Calu3 (cell line): ENCODE results near the gene RAP1GAP. TPM values are rescaled to one million over a fixed set of nuclear protein-coding genes. Genes with fewer than 3 reads are reported as not detected.

Experiments used
- BruUV-seq: library from RNA; stranded (reverse); fragments of 400-500 nt; replicated peaks from 2 replicates; lab custom pipeline; 2021; lab: Mats Ljungman, UMichigan
- CTCF ChIA-PET: fragments of 300-600 bp; sonication (Branson Sonifier 250); formaldehyde crosslinking; loops from one replicate; lab custom pipeline; 2022; ENCODE audit warnings: antibody characterized with exemption; lab: Charles Lee
- DNase-seq: peaks from one replicate; pipeline ENCODE4 v3.0.0; 2022
- H3K27ac Mint-ChIP-seq: one replicate; pipeline ENCODE4 v1.8.0; 2022; ENCODE audit warnings: mixed read lengths; ENCODE audit not compliant: unreplicated experiment
- H3K27me3 Mint-ChIP-seq: one replicate; pipeline ENCODE4 v1.8.0; 2022; ENCODE audit warnings: mixed read lengths; ENCODE audit not compliant: unreplicated experiment
- H3K36me3 Mint-ChIP-seq: one replicate; pipeline ENCODE4 v1.8.0; 2022; ENCODE audit warnings: mild to moderate bottlenecking, moderate library complexity, mixed read lengths; ENCODE audit not compliant: insufficient read depth, unreplicated experiment
- H3K4me1 Mint-ChIP-seq: one replicate; pipeline ENCODE4 v1.8.0; 2022; ENCODE audit warnings: mild to moderate bottlenecking, low read depth, mixed read lengths; ENCODE audit not compliant: unreplicated experiment
- H3K4me3 Mint-ChIP-seq: one replicate; pipeline ENCODE4 v1.8.0; 2022; ENCODE audit warnings: mild to moderate bottlenecking, low read depth, moderate library complexity, mixed read lengths; ENCODE audit not compliant: unreplicated experiment
- H3K9me3 Mint-ChIP-seq: one replicate; pipeline ENCODE4 v1.8.0; 2022; ENCODE audit warnings: low read depth, mixed read lengths; ENCODE audit not compliant: unreplicated experiment
- intact Hi-C: fragments of 100-400 bp; cut with micrococcal nuclease; formaldehyde crosslinking; loops from one replicate; pipeline ENCODE4 v1.10.0; 2022; ENCODE audit not compliant: unreplicated experiment
- total RNA-seq: library from RNA; stranded (reverse); gene quantifications from 2 replicates; pipeline ENCODE4 v1.2.3, GENCODE V29; 2022
- TF ChIP-seq, protein P1 (sequence below): fragments of 200-600 bp; IDR thresholded peaks from one replicate; pipeline ENCODE4 v1.8.0; 2022; ENCODE audit warnings: antibody characterized with exemption; ENCODE audit not compliant: unreplicated experiment

The RAP1GAP gene
- total RNA-seq, 1 experiment from 2014 or later = 23.8 TPM

DNA sequence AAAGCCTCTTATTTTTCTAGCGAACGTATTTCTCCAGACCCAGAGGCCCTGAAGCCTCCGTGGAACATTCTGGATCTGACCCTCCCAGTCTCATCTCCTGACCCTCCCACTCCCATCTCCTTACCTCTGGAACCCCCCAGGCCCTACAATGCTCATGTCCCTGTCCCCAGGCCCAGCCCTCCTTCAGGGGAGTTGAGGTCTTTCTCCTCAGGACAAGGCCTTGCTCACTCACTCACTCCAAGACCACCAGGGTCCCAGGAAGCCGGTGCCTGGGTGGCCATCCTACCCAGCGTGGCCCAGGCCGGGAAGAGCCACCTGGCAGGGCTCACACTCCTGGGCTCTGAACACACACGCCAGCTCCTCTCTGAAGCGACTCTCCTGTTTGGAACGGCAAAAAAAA is 91.2 kb downstream of the RAP1GAP start:
- Mint-ChIP-seq H3K36me3 (no peaks in the 10 kb centered on the region), H3K4me3 (no peak overlapping the region), H3K4me1 (no peaks in the 10 kb centered on the region), H3K9me3 (no peaks in the 10 kb centered on the region), H3K27me3 (no peaks in the 10 kb centered on the region), H3K27ac (no peak overlapping the region)
- TF ChIP-seq, protein P1, sequence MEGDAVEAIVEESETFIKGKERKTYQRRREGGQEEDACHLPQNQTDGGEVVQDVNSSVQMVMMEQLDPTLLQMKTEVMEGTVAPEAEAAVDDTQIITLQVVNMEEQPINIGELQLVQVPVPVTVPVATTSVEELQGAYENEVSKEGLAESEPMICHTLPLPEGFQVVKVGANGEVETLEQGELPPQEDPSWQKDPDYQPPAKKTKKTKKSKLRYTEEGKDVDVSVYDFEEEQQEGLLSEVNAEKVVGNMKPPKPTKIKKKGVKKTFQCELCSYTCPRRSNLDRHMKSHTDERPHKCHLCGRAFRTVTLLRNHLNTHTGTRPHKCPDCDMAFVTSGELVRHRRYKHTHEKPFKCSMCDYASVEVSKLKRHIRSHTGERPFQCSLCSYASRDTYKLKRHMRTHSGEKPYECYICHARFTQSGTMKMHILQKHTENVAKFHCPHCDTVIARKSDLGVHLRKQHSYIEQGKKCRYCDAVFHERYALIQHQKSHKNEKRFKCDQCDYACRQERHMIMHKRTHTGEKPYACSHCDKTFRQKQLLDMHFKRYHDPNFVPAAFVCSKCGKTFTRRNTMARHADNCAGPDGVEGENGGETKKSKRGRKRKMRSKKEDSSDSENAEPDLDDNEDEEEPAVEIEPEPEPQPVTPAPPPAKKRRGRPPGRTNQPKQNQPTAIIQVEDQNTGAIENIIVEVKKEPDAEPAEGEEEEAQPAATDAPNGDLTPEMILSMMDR = no peak
- intact Hi-C loops = no loop called here
- CTCF ChIA-PET = no interaction called here
- DNase-seq = no peak
- BruUV-seq = no TSS peak

DNA sequence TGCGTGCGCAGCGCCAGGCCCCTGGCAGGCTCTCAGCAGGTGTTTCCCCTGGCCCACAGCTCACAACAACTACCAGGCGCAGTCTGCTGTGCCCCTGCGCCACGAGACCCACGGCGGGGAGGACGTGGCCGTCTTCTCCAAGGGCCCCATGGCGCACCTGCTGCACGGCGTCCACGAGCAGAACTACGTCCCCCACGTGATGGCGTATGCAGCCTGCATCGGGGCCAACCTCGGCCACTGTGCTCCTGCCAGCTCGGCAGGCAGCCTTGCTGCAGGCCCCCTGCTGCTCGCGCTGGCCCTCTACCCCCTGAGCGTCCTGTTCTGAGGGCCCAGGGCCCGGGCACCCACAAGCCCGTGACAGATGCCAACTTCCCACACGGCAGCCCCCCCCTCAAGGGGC is 91.8 kb downstream of the RAP1GAP start:
- no TSS peak for BruUV-seq
- CTCF ChIA-PET = no interaction called here
- no peaks in the 10 kb centered on the region for H3K4me1 Mint-ChIP-seq
- H3K4me3 Mint-ChIP-seq = no peak overlapping the region
- TF ChIP-seq, protein P1 = no peak
- no peak for DNase-seq
- H3K36me3 Mint-ChIP-seq = no peaks in the 10 kb centered on the region
- intact Hi-C loops = no loop called here
- no peaks in the 10 kb centered on the region for H3K9me3 Mint-ChIP-seq
- no peak overlapping the region for H3K27ac Mint-ChIP-seq
- H3K27me3 Mint-ChIP-seq = no peaks in the 10 kb centered on the region

DNA sequence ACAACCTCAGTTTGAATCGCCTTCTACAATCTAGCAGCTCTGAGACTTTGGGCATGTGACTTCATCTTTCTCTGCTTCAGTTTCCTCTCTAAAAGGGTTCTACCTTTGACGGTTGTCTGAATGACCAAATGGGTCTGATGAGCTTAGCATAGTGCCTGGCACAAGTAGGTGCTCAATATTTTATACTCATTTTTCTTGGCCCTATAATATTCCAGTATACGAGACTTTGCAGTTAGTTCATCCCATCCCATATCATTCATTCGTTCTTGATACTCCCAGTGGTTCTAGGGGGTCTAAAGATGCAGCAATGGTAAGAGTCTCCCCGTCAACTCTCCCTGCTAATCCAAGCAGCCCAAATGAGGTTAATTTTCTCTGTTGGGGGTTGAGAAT is 92.4 kb downstream of the RAP1GAP start:
- intact Hi-C loops = no loop called here
- Mint-ChIP-seq H3K4me3 (no peak overlapping the region), H3K4me1 (no peaks in the 10 kb centered on the region), H3K36me3 (no peaks in the 10 kb centered on the region), H3K27me3 (no peaks in the 10 kb centered on the region), H3K27ac (no peak overlapping the region), H3K9me3 (no peaks in the 10 kb centered on the region)
- no TSS peak for BruUV-seq
- TF ChIP-seq, protein P1 = no peak
- CTCF ChIA-PET = no interaction called here
- DNase-seq = no peak

DNA sequence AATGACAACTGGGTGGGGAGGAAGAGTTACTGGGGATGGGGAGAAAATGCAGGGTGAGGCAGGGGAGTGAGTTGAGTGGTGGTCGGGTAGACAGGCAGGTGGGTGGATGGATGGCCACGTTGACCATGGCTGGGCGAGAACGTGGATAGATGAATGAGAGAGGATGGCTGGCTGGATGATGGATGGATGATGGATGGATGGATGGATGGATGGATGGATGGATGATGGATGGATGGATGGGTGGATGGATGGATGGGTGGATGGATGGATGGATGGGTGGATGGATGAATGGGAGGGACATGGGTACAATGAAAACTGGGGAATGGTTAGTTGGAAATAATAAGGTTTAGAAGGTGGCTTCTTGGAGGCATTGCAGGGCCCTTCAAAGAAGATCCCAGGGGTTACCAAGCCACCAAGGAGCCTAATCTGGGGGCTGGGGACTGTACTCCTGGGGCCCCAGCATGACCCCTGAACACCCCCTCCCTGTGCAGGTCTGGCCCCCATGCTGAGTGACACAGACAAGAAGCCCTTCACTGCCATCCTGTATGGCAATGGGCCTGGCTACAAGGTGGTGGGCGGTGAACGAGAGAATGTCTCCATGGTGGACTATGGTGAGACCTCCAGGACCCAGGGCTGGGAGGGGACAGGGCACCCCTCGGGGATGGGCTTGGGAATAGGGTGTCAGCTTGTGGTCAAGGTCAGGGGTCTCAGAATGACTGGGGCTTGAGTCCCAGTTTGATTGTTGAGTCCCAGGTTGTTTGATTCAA is 92.9 kb downstream of the RAP1GAP start:
- no TSS peak for BruUV-seq
- TF ChIP-seq, protein P1 = no peak
- CTCF ChIA-PET = interaction anchor here (0.5 kb wide), 1 partner anchor 204 kb away, joined by 6 read pairs; no protein-coding TSS in a partner anchor
- H3K36me3 Mint-ChIP-seq = no peaks in the 10 kb centered on the region
- H3K4me1 Mint-ChIP-seq = no peaks in the 10 kb centered on the region
- no peaks in the 10 kb centered on the region for H3K27me3 Mint-ChIP-seq
- no peak for DNase-seq
- no peaks in the 10 kb centered on the region for H3K9me3 Mint-ChIP-seq
- H3K27ac Mint-ChIP-seq = no peak overlapping the region
- intact Hi-C loops = no loop called here
- H3K4me3 Mint-ChIP-seq = no peak overlapping the region
